NCI-H2227 treated with DMSO at 0.1 percent for 48 hours (cell line): ENCODE data around the gene NEU1.
"Not testable (repeated sequence)": the region's sequence is repeated elsewhere in the genome, so short reads cannot be mapped to it uniquely, and the experiment has no call there.

ENCODE experiments used
- DNase-seq: peaks from one replicate; lab custom pipeline; 2025; lab: John Stamatoyannopoulos, UW

The NEU1 gene

DNA sequence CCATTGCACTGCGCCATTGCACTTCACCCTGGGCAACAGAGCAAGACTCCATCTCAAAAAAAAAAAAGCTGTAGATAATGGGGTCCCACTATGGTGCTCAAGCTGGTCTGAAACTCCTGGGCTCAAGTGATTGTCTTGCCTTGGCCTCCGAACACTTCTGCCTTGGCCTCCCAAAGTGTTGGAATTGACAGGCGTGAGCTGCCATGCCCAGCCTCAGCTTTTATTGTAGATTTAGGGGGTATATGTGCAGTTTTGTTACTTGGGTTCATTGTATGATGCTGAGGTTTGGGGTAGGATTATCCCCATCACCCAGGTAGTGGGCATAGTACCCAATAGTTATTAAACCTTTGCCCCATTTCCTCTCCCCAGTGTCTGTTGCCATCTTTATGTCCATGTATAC lies 23.7 kb downstream of the NEU1 start:
- no peak for DNase-seq

DNA sequence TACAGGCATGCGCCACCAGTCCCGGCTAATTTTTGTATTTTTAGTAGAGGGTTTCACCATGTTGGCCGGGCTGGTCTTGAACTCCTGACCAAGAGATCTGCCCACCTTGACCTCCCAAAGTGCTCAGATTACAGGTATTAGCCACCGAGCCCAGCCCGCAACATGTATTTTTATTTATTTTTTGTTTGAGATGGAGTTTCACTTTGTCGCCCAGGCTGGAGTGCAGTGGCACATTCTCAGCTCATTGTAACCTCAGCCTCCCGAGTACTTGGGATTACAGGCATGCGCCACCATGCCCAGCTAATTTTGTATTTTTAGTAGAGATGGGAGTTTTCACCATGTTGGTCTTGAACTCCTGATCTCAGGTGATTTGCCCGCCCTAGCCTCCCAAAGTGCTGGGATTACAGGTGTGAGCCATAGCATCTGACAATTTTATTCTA lies 24.5 kb downstream of the NEU1 start:
- DNase-seq: not testable (repeated sequence)

- no peak for DNase-seq
Measured at GRCh38 chr6:31837369-31838113, 25.1 kb downstream of the NEU1 start.

DNA sequence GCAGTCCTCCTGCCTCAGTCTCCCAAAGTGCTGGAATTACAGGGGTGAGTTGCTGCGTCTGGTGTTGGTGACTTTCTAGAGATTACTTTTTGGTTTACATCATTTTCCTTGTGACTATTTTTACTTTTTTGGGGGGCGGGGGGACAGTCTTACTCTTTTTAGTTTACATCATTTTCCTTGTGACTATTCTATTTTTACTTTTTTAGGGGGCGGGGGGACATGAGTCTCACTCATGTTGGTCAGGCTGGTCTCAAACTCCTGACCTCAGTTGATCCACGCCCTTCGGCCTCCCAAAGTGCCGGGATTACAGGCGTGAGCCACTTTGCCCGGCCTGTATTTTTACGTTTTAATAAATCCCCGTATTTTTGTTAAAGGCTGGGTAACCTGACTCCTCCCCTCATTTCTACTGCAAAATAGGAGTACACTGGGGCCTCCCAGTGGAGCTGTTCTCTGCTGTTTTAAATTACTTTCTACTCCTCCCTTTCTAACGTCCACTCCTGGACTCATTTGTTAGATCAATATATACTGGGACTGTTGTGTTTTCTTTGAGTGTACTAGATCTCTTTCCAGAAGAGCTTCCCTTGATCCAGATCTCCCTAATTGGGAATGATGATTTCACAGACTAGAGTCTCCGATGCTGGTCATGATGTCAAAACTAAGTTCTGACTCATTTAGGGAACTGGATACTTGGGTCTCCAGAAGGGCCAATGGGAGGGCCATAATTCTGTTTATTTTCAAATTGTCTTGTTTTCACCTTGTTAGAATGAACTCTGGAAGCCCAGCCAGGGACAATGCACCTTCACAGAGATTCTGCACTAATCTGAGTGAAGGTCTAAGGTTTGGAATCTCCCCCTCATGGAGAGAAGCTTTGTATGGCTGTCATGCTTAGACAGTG lies 25.9 kb downstream of the NEU1 start:
- DNase-seq: no peak

- DNase-seq: no peak
Measured at GRCh38 chr6:31836047-31836473, 26.6 kb downstream of the NEU1 start.

- DNase-seq: peak; percentile 92
Measured at GRCh38 chr6:31834367-31835250, 28.0 kb downstream of the NEU1 start.

DNA sequence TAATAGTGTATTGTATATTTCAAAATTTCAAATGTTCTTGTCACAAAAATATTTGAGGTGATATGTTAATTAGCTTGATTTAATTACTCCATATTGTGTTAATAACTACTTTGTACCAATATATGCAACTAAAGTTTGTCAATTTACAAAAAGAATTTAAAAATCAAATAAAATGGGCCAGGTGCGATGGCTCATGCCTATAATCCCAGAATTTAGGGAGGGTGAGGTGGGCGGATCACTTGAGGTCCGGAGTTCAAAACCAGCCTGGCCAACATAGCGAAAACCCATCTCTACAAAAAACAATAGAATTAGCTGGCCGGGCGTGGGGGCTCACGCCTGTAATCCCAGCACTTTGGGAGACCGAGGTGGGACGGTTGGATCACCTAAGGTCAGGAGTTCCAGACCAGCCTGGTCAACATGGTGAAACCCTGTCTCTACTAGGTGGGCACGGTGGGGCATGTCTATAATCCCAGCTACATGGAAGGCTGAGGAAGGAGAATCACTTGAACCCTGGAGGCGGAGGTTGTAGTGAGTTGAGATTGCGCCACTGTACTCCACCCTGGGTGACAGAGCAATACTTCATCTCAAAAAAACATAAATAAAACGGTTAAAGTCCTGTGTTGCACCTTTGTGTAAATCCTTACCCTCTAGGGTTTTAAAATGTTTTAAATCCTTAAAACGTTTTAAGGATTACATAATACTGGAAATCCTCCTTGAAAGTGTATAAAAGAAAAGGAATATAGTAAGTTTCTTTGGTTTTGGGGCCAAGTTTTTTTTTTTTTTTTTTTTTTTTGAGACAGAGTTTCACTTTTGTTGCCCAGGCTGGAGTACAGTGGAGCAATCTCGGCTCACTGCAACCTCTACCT lies 31.0 kb downstream of the NEU1 start:
- no peak for DNase-seq

DNA sequence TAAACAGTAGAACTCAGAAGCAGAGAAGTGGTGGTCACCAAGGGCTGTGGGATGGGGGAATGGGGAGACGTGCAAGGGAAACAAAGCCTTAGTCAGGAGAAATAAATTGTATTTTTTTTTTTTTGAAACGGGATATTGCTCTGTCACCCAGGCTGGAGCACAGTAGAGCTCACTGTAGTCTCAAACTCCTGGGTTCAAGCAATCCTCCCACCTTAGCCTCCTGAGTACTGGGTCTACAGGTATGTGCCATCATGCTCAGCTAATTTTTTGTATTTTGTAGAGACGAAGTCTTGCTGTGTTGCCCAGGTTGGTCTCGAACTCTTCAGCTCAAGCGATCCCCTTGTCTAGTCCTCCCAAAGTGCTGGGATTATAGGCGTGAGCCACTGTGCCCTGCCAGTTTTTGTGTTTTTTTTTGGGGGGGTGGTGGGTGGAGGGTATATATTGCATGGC lies 31.7 kb downstream of the NEU1 start:
- DNase-seq: no peak

- DNase-seq: peak; percentile 53
Measured at GRCh38 chr6:31829633-31830283, 32.9 kb downstream of the NEU1 start.

DNA sequence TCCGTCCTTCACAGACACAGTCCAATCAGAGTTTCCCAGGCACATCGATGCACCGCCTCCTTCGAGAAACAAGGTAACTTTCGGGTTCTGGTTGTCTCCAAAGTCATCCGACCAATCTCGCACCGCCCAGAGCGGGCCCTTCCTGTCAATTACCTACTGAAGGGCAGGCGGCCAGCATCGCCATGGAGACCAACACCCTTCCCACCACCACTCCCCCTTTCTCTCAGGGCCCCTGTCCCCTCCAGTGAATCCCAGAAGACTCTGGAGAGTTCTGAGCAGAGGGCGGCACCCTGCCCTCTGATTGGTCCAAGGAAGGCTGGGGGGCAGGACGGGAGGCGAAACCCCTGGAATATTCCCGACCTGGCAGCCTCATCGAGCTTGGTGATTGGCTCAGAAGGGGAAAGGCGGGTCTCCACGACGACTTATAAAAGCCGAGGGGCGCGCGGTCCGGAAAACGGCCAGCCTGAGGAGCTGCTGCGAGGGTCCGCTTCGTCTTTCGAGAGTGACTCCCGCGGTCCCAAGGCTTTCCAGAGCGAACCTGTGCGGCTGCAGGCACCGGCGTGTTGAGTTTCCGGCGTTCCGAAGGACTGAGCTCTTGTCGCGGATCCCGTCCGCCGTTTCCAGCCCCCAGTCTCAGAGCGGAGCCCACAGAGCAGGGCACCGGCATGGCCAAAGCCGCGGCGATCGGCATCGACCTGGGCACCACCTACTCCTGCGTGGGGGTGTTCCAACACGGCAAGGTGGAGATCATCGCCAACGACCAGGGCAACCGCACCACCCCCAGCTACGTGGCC lies 35.1 kb downstream of the NEU1 start, which contains the start of gene HSPA1B:
Gene HSPA1B (plus strand): TSS at position 453 of the 794 bp plus-strand sequence. CDS start 213 bp downstream, at position 666.
- DNase-seq: peak; percentile 99

DNA sequence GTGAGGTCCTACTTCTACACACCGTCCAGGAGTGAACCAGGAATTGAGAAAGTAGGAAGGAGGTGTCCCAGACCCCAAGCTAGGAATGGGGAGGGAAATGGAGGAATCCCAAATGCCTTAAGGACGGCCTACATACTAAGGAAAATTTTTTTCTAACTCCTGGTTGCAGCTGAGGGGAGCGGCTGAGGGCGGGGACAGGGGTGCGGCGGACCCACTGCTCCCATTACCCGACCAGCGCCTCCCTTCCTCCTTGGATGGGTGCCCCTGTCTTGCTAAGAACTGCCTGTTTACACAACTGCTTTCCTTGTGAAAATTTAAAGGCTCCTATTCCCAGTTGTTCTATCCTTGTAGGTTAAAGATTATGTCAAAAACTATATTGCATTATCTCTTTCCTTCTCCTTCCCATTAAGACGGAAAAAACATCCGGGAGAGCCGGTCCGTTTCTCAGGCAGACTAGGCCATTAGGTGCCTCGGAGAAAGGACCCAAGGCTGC lies 35.8 kb downstream of the NEU1 start:
- peak; percentile 88 for DNase-seq

GRCh38 chr6:31825553-31825952 lies 37.1 kb downstream of the NEU1 start:
- DNase-seq: no peak

DNA sequence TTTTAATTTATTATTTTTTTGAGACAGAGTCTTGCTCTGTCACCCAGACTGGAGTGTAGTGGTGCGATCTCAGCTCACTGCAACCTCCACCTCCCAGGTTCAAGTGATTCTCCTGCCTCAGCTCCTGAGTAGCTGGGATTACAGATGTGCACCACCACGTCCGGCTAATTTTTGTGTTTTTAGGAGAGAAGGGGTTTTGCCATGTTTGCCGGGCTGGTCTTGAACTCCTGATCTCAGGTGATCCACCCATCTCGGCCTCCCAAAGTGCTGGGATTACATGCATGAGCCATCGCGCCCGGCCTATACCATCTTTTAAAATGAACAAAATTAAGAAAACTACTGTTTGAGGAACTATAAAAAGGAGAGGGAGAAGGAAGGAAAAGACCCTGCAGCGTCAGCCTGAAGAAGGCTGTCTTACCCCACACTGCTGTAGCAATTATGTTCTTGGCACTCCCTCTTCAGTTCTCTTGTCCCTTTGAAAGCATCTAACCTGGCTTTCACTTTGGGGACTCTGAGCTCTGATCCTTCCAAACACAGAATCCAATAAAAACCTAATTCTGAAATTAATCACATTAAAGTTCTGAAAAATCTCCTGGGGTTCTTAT lies 38.9 kb downstream of the NEU1 start:
- DNase-seq: not testable (repeated sequence)

- DNase-seq: no peak
Measured at GRCh38 chr6:31822036-31822821, 40.4 kb downstream of the NEU1 start.

- peak; percentile 65 for DNase-seq
Measured at GRCh38 chr6:31821301-31822035, 41.2 kb downstream of the NEU1 start.

DNA sequence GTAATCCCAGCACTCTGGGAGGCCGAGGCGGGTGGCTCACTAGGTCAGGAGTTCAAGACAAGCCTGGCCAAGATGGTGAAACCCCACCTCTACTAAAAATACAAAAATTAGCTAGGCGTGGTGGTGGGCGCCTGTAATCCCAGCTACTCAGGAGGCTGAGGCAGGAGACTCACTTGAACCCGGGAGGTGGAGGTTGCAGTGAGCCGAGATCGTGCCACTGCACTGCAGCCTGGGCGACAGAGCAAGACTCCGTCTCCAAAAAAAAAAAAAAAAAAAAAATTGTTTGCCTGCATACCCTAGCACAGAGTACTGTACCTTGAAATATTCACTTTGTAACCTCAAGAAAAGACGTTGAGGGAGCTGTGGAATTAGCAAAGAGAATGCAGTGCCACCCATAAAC lies 42.2 kb downstream of the NEU1 start:
- not testable (repeated sequence) for DNase-seq

GRCh38 chr6:31819871-31820299 lies 42.7 kb downstream of the NEU1 start:
- no peak for DNase-seq
